Keratinocyte (primary cell): Measurements from ENCODE around the gene FXN. TPM values are rescaled to one million over a fixed set of nuclear protein-coding genes. Genes with fewer than 3 reads are reported as not detected.

Source experiments
- DNase-seq: peaks from one replicate; pipeline ENCODE4 v3.0.0-alpha.2; 2011; ENCODE audit warnings: low read depth, missing footprints, low spot score
- FAIRE-seq: peaks from 2 replicates; lab custom pipeline; 2011; peaks lifted over from hg19 to GRCh38; lab: Jason Lieb, UNC
- H2AFZ ChIP-seq: 2 replicates; pipeline ENCODE4 v1.6.0; 2012; ENCODE audit warnings: low read length, control low read depth, inconsistent platforms; ENCODE audit not compliant: control insufficient read depth
- H3K27ac ChIP-seq: 2 replicates; pipeline ENCODE4 v1.5.1; 2011; ENCODE audit warnings: low read length; ENCODE audit not compliant: control insufficient read depth, insufficient read depth
- H3K27me3 ChIP-seq: 3 replicates; pipeline ENCODE4 v1.6.0; 2011; ENCODE audit warnings: low read length; ENCODE audit not compliant: control insufficient read depth, insufficient read depth; ENCODE audit errors: extremely low read depth
- H3K36me3 ChIP-seq, 2 experiments: 2 replicates in 1 of 2; 3 replicates in 1 of 2; pipeline ENCODE4 v1.5.1; 2011; ENCODE audit warnings: low read length in 2 of 2, mild to moderate bottlenecking in 1 of 2; ENCODE audit not compliant: control insufficient read depth in 2 of 2, insufficient read depth in 2 of 2; ENCODE audit errors: extremely low read depth in 1 of 2
- H3K4me1 ChIP-seq: 3 replicates; pipeline ENCODE4 v1.5.1; 2011; ENCODE audit warnings: low read length; ENCODE audit not compliant: control insufficient read depth, insufficient read depth; ENCODE audit errors: extremely low read depth
- H3K4me2 ChIP-seq: 3 replicates; pipeline ENCODE4 v1.6.0; 2011; ENCODE audit warnings: low read depth, low read length; ENCODE audit not compliant: control insufficient read depth, insufficient read depth; ENCODE audit errors: extremely low read depth
- H3K4me3 ChIP-seq, 3 experiments: fragments of 200-600 bp in 1 of 3; sonication (generic) in 1 of 3; 2 replicates in 2 of 3; 3 replicates in 1 of 3; pipeline ENCODE4 v1.5.1; 2011 to 2016; ENCODE audit warnings: low read length in 3 of 3, mild to moderate bottlenecking in 3 of 3, control low read depth in 2 of 3, inconsistent platforms in 1 of 3, low read depth in 1 of 3, mixed read lengths in 1 of 3, mixed run types in 1 of 3, moderate library complexity in 1 of 3; ENCODE audit not compliant: control insufficient read depth in 2 of 3, insufficient read depth in 2 of 3; ENCODE audit errors: extremely low read depth in 1 of 3
- H3K79me2 ChIP-seq: 2 replicates; pipeline ENCODE4 v1.6.0; 2012; ENCODE audit warnings: low read length; ENCODE audit not compliant: control insufficient read depth, insufficient read depth
- H3K9ac ChIP-seq: 3 replicates; pipeline ENCODE4 v1.6.0; 2011; ENCODE audit warnings: low read length; ENCODE audit not compliant: control insufficient read depth, insufficient read depth; ENCODE audit errors: extremely low read depth
- H3K9me1 ChIP-seq: 3 replicates; pipeline ENCODE4 v1.6.0; 2011; ENCODE audit warnings: low read length; ENCODE audit not compliant: control insufficient read depth, insufficient read depth; ENCODE audit errors: extremely low read depth
- H3K9me3 ChIP-seq: 2 replicates; pipeline ENCODE4 v1.5.1; 2012; ENCODE audit warnings: low read depth, low read length; ENCODE audit not compliant: control insufficient read depth
- H4K20me1 ChIP-seq: 3 replicates; pipeline ENCODE4 v1.6.0; 2011; ENCODE audit warnings: low read length; ENCODE audit not compliant: control insufficient read depth, insufficient read depth; ENCODE audit errors: extremely low read depth
- CTCF ChIP-seq, 3 experiments: IDR thresholded peaks in 1 of 3; conservative IDR thresholded peaks in 1 of 3; optimal IDR thresholded peaks in 1 of 3; 2 replicates in 2 of 3; 3 replicates in 1 of 3; pipeline versions ENCODE3 to v1.5.1; 2011; ENCODE audit warnings: low read length in 3 of 3, mild to moderate bottlenecking in 3 of 3, moderate library complexity in 2 of 3, control low read depth in 1 of 3, inconsistent platforms in 1 of 3; ENCODE audit not compliant: insufficient read depth in 2 of 3; ENCODE audit errors: extremely low read depth in 1 of 3
- EZH2 ChIP-seq: IDR thresholded peaks from one replicate; pipeline ENCODE4 v1.6.1; 2012; ENCODE audit warnings: inconsistent platforms, mild to moderate bottlenecking, low read length, moderate library complexity
- dilution Hi-C: fragments of 300-500 bp; cut with MboI; formaldehyde crosslinking; loops from one replicate; pipeline ENCODE4 v1.7.0; 2020; ENCODE audit warnings: low sequenced_read_pairs; ENCODE audit not compliant: extremely low pct_ligation_motif_present
- polyA plus RNA-seq, 5 experiments: library from polyadenylated mRNA; depleted of rRNA in 3 of 5; stranded (reverse) in 3 of 5; stranded (forward) in 1 of 5; unstranded in 1 of 5; fragments of >200 nt; gene quantifications; 1 replicate in 1 of 5; 2 replicates in 3 of 5; 3 replicates in 1 of 5; pipeline versions ENCODE4 v1.2.1 to v1.2.3, GENCODE V29; 2011 to 2012; ENCODE audit warnings: missing spikeins in 2 of 5, low read depth in 1 of 5, low replicate concordance in 1 of 5

The FXN gene
- polyA plus RNA-seq, 1 donor (not counting 4 experiments of a cell fraction or from before 2014, with no cell fraction given), result 24.3 TPM

GRCh38 chr9:68998385-68998784 lies 37.2 kb upstream of the FXN start:
- dilution Hi-C loops, result loop anchor here (10.0 to 25.0 kb wide), 2 partner anchors 284 to 386 kb away; no protein-coding TSS in a partner anchor
- Histone ChIP-seq H3K36me3 (no peaks in the 10 kb centered on the region), H3K9me1 (no peaks in the 10 kb centered on the region), H3K4me3 (no peak overlapping the region), H3K27me3 (no peaks in the 10 kb centered on the region), H3K79me2 (no peaks in the 10 kb centered on the region), H3K9ac (no peak overlapping the region), H3K27ac (no peak overlapping the region), H4K20me1 (no peaks in the 10 kb centered on the region), H3K4me1 (no peaks in the 10 kb centered on the region), H3K9me3 (no peaks in the 10 kb centered on the region), H2AFZ (no peak overlapping the region), H3K4me2 (no peak overlapping the region)
- FAIRE-seq (no peak), DNase-seq (no peak)
- no peak for TF ChIP-seq EZH2
- no peak for TF ChIP-seq CTCF (optimal IDR thresholded peaks at IDR 0.05 in 1 of 3, IDR thresholded peaks at IDR 0.05 in 1 of 3, conservative IDR thresholded peaks at IDR 0.05 in 1 of 3; ENCODE audit: extremely low read depth in 1 of 3, insufficient read depth in 2 of 3, low read length in 3 of 3)

- no peak for DNase-seq
- H3K9me1 ChIP-seq, result no peaks in the 10 kb centered on the region
- H3K27me3 ChIP-seq, result no peaks in the 10 kb centered on the region
- H3K79me2 ChIP-seq, result no peaks in the 10 kb centered on the region
- no peak overlapping the region for H3K4me3 ChIP-seq
- dilution Hi-C loops, result loop anchor here (10.0 to 25.0 kb wide), 2 partner anchors 284 to 387 kb away; no protein-coding TSS in a partner anchor
- H3K9me3 ChIP-seq, result no peaks in the 10 kb centered on the region
- no peak overlapping the region for H2AFZ ChIP-seq
- no peak overlapping the region for H3K9ac ChIP-seq
- no peak for TF ChIP-seq CTCF (optimal IDR thresholded peaks at IDR 0.05 in 1 of 3, IDR thresholded peaks at IDR 0.05 in 1 of 3, conservative IDR thresholded peaks at IDR 0.05 in 1 of 3; ENCODE audit: extremely low read depth in 1 of 3, insufficient read depth in 2 of 3, low read length in 3 of 3)
- no peak for TF ChIP-seq EZH2
- no peaks in the 10 kb centered on the region for H3K4me1 ChIP-seq
- no peaks in the 10 kb centered on the region for H4K20me1 ChIP-seq
- no peak overlapping the region for H3K27ac ChIP-seq
- H3K4me2 ChIP-seq, result no peak overlapping the region
- no peak for FAIRE-seq
- no peaks in the 10 kb centered on the region for H3K36me3 ChIP-seq
These were observed 36.7 kb upstream of the FXN start for GRCh38 chr9:68998812-68999211.
